Measurements from ENCODE around the gene FMC1.
A peak's percentile ranks its signal among the peaks of the same experiment; 100 is the strongest.

The FMC1 gene

GRCh38 chr7:139334399-139335150 lies 6.6 kb upstream of the FMC1 start:
- TF ChIP-seq EZH2 (optimal IDR thresholded peaks at IDR 0.05; ENCODE audit: low read depth, low read length) (no peak), CTCF (IDR thresholded peaks at IDR 0.05; ENCODE audit: low read length) (no peak), EZH2phosphoT487 (IDR thresholded peaks at IDR 0.05; ENCODE audit: low read length) (no peak)
- Histone ChIP-seq H3K36me3 (replicated peaks; ENCODE audit: insufficient read depth, low read length) (no peaks in the 10 kb centered on the region), H3F3A (ENCODE audit: insufficient read depth, low read length) (peaks cover 11% of the 10 kb centered on the region), H3K4me3 (ENCODE audit: low read length) (no peak overlapping the region), H3K9me3 (replicated peaks; ENCODE audit: insufficient read depth, low read length) (no peaks in the 10 kb centered on the region), H3K79me2 (ENCODE audit: low read length) (no peaks in the 10 kb centered on the region), H3K9me2 (replicated peaks; ENCODE audit: insufficient read depth, low read length) (no peaks in the 10 kb centered on the region), H4K20me1 (ENCODE audit: insufficient read depth, low read length) (no peaks in the 10 kb centered on the region), H3K27me3 (replicated peaks; ENCODE audit: insufficient read depth, low read length) (no peaks in the 10 kb centered on the region), H3K27ac (ENCODE audit: low read length) (no peak overlapping the region), H2AFZ (ENCODE audit: low read length) (no peak overlapping the region), H3K9ac (ENCODE audit: low read length) (no peak overlapping the region), H3K4me1 (ENCODE audit: low read length) (no peaks in the 10 kb centered on the region), H3K4me2 (ENCODE audit: low read depth, low read length) (no peak overlapping the region)
- DNase-seq: no peak

DNA sequence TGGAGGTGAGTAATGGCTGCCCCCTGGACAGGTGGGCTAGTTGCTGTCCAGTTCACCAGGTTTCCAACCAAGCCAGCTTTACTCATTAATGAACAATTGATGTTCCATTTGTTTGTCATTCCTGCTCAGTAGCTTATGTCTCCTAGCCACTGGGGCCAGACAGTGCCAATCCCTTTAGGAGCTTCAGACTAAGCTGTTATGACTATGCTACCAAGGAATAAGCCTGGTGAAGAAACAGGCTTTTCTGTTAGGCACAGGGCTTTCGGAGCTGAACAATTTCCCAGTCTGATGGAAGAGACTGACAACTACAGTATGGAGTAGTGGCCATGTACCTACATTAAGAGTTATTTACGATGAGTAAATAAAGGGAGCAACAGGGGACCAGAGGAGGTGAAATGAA lies 2.1 kb upstream of the FMC1 start:
- H3K27ac ChIP-seq (ENCODE audit: low read length): no peak overlapping the region
- peaks cover 9% of the 10 kb centered on the region; the same call in 1 of the 2 replicates for H3K4me1 ChIP-seq (ENCODE audit: low read length)
- no peak for DNase-seq
- H3K9me3 ChIP-seq (replicated peaks; ENCODE audit: insufficient read depth, low read length): no peaks in the 10 kb centered on the region
- H3F3A ChIP-seq (ENCODE audit: insufficient read depth, low read length): peaks cover 28% of the 10 kb centered on the region
- no peak overlapping the region for H3K9ac ChIP-seq (ENCODE audit: low read length)
- H3K36me3 ChIP-seq (replicated peaks; ENCODE audit: insufficient read depth, low read length): no peaks in the 10 kb centered on the region
- TF ChIP-seq CTCF (IDR thresholded peaks at IDR 0.05; ENCODE audit: low read length) (no peak), EZH2phosphoT487 (IDR thresholded peaks at IDR 0.05; ENCODE audit: low read length) (no peak), EZH2 (optimal IDR thresholded peaks at IDR 0.05; ENCODE audit: low read depth, low read length) (no peak)
- H3K27me3 ChIP-seq (replicated peaks; ENCODE audit: insufficient read depth, low read length): no peaks in the 10 kb centered on the region
- no peaks in the 10 kb centered on the region for H3K9me2 ChIP-seq (replicated peaks; ENCODE audit: insufficient read depth, low read length)
- H4K20me1 ChIP-seq (ENCODE audit: insufficient read depth, low read length): no peaks in the 10 kb centered on the region
- peaks cover 21% of the 10 kb centered on the region for H3K79me2 ChIP-seq (ENCODE audit: low read length)
- H3K4me3 ChIP-seq (ENCODE audit: low read length): no peak overlapping the region
- H2AFZ ChIP-seq (ENCODE audit: low read length): no peak overlapping the region
- no peak overlapping the region for H3K4me2 ChIP-seq (ENCODE audit: low read depth, low read length)

DNA sequence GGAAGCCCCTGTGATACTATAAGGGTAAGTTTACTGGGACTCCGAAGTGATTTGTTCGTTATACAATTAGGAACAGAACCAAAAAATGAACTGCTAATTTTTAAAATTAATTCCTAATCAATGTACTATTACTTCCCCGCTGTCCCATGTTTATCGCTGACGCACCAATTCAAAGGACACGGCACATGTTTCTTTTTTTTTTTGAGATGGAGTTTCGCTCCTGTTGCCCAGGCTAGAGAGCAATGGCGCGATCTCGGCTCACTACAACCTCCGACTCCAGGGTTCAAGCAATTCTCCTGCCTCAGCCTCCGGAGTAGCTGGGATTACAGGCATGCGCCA lies 1.5 kb upstream of the FMC1 start:
- Histone ChIP-seq H3K9me3 (replicated peaks; ENCODE audit: insufficient read depth, low read length) (no peaks in the 10 kb centered on the region), H3K79me2 (ENCODE audit: low read length) (peaks cover 24% of the 10 kb centered on the region), H3K27ac (ENCODE audit: low read length) (peak overlapping the region; percentile 91; the same call in 1 of the 2 replicates), H3K4me3 (ENCODE audit: low read length) (peak overlapping the region; percentile 89), H2AFZ (ENCODE audit: low read length) (peak overlapping the region; percentile 57), H4K20me1 (ENCODE audit: insufficient read depth, low read length) (no peaks in the 10 kb centered on the region), H3K4me2 (ENCODE audit: low read depth, low read length) (0 out of 2 replicates have a peak overlapping the region, but pooled peaks have one; percentile 2), H3K36me3 (replicated peaks; ENCODE audit: insufficient read depth, low read length) (no peaks in the 10 kb centered on the region), H3K9me2 (replicated peaks; ENCODE audit: insufficient read depth, low read length) (no peaks in the 10 kb centered on the region), H3F3A (ENCODE audit: insufficient read depth, low read length) (peaks cover 28% of the 10 kb centered on the region), H3K27me3 (replicated peaks; ENCODE audit: insufficient read depth, low read length) (no peaks in the 10 kb centered on the region), H3K4me1 (ENCODE audit: low read length) (peaks cover 9% of the 10 kb centered on the region; the same call in 1 of the 2 replicates), H3K9ac (ENCODE audit: low read length) (no peak overlapping the region)
- DNase-seq: no peak
- TF ChIP-seq EZH2phosphoT487 (IDR thresholded peaks at IDR 0.05; ENCODE audit: low read length) (no peak), CTCF (IDR thresholded peaks at IDR 0.05; ENCODE audit: low read length) (no peak), EZH2 (optimal IDR thresholded peaks at IDR 0.05; ENCODE audit: low read depth, low read length) (no peak)

All from MM.1S (cell line).